Stimulated activated CD4-positive, alpha-beta T cell treated with anti-CD3 and anti-CD28 coated beads, Interleukin-2, amount 100 ng/mL, for 24 hours (primary cell): ENCODE results near the gene CES3.
A peak's percentile ranks its signal among the peaks of the same experiment; 100 is the strongest.
"Not testable (repeated sequence)": the region's sequence is repeated elsewhere in the genome, so short reads cannot be mapped to it uniquely, and the experiment has no call there.

Source experiments
- DNase-seq, 2 donors: peaks; one replicate each; pipeline ENCODE4 v3.0.0-alpha.2; 2020

CES3 gene

DNA sequence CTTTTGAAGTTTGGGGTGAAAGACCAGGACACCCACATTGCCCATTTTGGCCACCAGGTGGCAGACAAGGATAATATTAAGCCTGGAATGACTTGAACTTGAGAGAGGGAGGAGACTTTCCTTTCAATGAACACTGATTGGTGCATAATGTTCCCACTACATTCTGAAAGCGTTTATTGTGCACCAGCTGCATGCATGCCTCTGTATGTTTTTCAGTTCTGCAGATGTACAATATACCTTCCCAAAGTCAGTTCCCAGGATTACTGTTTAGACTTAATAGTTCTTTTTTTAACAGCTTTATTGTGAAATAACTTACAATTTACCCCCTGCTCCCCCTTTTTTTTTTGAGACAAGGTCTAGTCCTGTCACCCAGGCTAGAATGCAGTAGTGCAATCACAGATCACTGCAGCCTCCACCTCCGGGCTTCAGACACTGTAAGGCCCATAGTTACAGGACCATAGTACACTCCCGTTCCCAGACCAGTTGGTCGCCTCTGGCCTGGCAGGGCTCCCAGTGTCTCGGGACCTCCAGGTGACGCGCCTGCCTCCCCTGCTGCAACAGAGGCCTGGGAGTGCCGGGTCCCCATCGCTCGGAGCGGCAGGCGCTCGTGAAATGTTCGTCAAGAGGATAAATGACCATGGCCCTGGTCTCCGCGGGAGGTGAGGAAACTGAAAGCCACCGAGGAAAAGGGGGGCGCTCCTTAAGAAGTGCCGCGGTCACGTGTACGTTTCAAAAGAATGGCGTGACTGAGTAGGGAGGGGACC is 13.6 kb upstream of the CES3 start:
- DNase-seq = peak; percentile 90 to 91

DNA sequence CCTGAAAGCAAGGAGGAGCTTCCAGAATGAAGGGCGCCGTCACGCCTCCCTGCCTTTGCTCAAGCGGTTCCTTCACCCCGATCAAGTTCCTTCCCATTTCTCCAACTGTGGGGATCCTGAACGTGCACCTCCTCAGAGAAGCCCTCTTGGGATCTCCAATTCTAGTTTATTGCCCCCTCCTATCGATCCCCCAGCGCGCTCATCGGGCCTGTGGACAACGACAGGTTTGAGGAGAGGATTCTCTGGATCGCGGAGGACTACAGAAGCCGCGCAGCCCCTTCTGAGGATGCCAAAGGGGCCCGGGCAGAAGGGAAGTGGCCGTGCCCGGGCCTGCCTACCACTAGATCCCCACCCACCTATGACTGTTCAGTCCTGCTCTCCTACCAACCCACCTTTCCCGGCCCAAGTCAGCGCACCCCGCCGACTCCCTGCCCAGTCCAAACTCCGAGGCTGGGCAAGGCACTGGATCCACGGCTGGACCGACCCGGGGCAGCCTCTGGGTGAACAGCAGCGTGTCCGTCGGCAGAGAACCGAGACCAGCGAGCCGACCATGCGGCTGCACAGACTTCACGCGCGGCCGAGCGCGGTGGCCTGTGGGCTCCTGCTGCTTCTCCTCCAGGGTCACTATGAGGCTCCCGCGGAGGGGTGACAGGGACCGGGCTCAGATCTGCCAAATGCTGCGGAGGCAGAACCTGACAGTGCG is 12.8 kb upstream of the CES3 start:
- no peak for DNase-seq

DNA sequence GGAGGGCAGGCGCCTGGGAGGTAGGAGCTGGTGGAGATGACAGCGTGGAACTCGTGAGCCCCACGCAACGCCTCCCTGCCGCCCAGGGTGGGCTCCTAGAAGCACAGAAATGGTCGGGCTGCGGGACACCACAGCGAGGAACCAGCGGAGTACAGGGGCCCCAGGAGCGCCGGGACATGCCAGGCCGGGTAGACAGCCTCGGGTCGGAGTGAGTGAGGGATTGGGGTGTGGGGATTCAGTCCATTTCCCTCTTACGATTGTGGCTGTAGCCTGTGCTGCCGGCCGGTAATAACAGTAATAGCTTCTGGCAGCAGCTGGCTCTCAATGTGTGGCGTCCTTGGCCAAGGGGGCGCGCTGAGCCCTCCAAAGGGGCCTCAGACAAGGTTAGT is 12.2 kb upstream of the CES3 start:
- no peak for DNase-seq

DNA sequence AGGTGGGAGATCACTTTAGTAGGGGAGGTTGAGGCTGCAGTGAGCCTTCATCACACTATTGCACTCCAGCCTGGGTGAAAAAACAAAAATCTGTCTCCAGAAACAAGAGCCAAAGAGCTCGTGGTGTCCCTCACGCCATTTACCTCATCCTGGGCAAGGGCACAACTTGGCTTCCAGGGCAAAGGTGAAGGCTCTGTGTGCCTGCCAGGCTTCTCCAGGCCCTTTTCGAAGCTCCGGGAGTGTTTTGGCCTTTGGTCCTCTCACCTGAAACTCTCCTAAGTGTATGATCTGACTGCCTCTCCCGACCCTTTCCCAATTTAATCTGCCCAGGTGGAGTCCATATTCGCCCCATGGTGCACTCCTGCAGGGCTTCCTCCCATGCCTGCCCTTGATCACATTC is 11.6 kb upstream of the CES3 start:
- no peak for DNase-seq

DNA sequence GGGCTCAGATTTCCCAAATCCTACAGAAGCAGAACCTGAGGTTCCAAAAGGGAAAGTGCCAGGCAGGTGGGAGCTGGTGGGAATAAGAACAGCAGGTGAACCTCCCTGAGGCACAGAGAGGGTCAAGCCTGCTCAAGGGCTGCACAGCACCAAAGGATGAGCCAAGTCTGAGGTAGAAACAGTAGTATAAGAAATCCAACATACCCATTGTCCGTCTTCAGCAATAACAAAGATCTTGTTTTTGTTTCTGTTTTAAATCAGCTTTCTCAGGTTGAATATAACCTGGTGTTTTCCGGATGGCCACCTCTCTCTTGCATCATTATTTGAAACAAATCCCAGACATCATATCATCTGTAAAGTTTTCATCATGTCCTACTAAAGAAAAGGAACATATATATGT is 10.6 kb upstream of the CES3 start:
- DNase-seq = no peak

DNA sequence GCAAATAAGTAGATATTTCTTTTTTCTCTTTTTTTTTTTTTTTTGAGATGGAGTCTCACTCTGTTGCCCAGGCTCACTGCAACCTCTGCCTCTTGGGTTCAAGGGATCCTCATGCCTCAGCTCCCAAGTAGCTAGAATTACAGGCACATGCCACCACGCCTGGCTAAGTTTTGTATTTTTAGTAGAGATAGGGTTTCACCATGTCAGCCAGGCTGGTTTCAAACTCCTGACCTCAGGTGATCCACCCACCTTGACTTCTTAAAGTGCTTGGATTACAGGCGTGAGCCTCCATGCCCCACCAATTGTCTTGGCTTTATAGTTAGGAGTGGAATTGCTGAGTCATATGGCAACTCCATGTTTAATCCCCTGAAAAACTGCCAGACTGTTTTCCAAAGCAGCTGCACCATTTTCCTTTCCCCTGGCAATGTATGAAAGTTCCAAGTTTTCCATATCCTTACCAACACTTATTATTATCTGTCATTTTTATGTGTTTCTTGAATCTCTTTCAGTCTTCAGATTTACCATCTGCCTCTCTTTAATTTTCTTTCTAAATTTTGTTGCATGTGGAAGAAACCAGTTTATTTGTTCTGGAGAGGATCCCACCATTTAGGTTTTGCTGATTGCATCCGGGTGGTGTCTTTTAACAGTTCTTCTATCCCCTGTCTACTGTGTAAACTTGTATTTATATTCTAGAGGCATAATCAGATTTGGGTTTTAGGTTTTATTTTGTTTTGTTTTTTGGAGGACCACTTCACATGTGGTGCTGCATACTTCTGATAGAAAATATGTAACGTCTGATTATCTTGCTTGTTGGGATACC is 9.9 kb upstream of the CES3 start:
- DNase-seq = no peak

DNA sequence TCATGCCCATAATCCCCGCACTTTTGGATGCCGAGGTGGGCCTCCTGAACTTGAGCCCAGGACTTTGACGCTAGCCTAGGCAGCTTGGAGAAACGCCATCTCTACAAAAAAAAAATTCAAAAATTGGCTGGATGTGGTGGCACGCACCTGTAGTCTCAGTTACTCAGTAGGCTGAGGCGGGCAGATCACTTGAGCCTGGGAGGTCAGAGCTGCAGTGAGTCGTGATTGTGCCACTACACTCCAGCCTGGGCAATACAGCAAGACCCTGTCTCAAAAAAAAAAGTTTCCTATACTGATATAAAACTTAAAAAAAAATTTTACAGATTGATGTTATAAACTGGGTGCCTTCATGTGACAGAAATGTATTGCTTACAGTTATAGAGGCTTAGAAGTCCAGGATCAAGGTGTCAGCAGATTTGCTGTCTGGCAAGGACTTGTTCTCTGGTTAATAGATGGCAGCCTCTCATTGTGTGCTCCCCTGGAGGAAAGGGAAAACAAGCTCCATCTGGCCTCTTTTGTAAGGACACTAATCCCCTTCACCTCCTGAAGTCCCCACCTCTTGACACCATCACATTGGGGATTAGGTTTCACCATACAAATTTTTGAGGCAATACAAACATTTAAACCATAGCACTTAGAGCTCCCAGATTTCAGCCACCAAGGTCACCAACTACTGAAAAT is 8.5 kb upstream of the CES3 start:
- no peak for DNase-seq

DNA sequence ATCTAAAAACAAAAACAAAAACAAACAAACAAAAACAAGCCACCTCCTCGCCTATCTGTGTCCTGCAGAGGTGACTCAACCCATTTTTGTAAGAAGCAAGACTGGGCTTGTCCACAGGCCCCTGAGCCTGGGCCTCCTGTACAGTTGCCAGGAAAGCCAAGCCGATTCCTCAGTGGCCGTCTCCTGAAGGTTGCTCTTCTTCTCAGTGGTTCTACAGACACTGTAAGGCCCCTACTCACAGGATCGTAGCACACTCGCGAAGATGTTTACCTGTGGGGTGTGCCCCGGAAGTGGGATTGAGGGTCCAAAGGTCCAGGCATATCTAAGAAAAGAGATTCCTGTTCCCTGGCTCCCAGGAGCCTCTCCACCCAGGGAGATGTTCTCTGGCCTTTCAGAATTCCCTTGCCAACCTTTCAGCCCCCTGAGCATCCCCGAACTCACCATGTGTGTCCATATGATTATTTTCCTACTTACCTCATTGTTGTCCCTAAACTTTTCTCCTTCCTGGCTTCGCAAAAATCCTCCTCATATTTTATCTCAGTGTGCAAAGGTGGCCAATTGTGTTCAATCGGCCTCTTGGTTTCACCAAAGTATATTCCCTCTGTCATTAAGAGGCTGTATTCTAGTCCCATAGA is 7.5 kb upstream of the CES3 start:
- no peak for DNase-seq

DNA sequence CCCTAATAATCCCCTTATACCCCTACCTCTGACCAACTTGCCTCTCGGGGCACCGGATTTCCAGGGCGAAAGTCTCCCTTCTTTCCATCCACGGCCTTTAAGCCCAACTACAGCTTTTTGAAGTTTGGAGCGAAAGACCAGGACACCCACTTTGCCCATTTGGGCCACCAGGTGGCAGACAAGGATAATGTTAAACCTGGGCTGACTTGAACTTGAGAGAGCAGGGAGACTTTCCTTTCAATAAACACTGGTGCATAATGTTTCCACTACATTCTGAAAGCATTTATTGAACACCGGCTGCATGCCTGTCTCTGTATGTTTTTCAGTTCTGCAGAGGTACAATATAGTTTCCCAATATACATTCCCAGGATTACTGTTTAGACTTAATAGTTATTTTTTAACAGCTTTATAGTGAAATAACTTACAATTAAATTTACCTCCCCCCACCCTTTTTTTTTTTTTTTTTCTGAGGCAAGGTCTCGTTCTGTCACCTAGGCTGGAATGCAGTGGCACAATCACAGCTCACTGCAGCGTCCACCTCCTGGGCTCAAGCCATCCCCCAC is 6.9 kb upstream of the CES3 start:
- peak; percentile 83 to 84 for DNase-seq

DNA sequence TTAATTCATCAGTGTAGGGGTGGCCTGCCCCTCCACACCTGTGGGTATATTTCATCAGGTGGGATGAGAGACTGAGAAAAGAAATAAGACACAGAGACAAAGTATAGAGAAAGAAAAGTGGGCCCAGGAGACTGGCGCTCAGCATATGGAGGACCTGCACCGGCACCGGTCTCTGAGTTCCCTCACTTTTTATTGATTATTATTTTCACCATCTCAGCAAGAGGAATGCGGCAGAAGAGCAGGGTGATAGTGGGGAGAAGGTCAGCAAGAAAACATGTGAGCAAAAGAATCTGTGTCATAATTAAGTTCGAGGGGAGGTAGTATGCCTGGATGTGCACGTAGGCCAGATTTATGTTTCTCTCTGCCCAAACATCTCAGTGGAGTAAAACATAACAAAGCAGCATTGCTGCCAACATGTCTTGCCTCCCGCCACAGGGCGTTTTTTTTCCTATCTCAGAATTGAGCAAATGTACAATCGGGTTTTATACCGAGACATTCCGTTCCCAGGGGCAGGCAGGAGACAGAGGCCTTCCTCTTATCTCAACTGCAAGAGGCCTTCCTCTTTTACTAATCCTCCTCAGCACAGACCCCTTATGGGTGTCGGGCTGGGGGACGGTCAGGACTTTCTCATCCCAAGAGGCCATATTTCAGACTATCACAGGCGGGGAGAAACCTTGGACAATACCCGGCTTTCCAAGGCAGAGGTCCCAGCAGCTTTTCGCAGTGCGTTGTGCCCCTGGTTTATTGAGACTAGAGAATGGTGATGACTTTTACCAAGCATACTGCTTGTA is 5.5 kb upstream of the CES3 start:
- not testable (repeated sequence) for DNase-seq

DNA sequence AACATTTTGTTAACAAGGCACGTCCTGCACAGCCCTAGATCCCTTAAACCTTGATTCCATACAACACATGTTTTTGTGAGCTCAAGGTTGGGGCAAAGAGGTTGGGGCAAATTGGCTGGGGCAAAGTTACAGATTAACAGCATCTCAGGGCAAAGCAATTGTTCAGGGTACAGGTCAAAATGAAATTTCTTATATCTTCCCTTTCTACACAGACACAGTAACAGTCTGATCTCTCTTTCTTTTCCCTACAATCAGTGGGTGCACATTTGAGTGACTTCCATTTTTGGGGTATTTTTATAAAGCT is 5.0 kb upstream of the CES3 start:
- not testable (repeated sequence) for DNase-seq

DNA sequence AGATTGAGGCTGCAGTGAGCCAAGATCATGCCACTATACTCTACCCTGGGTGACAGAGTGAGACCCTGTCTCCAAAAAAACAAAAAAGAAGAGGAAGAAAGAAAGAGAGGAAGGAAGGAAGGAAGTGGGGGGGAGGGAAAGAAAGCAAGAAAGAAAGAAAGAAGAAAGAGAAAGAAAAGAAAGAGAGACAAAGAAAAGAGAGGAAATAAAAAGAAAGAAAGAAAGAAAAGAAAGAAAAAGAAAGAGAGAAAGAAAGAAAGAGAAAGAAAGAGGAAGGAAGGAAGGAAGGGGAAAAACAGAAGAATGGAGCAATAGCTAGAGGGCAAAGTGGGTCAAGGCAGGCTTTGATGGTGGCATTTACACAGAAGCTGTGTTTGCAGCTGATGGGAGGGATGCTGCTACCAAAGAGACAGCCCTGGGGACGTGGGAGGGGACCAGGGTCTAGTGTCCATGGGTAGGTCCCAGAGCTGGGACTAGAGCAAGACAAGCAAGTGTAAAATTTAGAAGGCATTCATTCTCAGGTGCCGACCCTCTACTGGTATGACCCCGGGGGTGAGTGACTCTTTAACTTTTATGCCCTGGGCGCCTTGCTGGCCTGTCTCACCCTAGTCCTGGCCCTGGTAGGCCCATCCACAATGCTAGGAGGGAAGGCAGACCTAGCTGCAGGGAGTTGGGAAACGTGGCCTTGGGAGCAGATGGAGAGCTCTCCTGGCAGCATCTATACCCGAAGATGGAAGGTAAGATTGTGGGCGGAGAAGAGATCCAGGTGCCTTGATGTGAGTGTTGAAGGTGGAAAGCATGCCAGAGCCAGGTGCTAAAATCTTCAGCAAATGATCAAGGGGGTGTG is 2.0 kb upstream of the CES3 start:
- DNase-seq = no peak

DNA sequence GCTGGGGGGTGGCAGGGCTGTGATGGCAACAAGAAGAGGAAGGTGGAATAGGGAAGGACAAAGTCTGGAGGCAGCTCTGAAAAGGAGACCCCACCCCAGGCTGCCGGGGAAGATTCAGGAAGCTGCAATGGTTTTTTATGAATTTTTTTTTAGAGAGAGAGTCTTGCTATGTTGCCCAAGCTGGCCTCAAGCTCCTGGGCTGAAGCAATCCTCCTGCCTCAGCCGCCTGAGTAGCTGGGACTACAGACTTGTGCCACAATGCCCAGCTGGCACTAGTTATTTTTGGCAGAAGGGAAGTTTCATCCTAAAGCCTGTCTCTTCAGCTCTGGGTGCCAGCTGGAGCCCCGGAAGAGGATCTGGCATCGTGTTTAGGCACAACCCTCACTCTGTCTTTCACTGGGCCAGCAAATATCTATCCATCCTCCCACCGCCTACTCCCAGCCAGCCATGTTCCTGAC is 1.3 kb upstream of the CES3 start:
- DNase-seq = no peak

DNA sequence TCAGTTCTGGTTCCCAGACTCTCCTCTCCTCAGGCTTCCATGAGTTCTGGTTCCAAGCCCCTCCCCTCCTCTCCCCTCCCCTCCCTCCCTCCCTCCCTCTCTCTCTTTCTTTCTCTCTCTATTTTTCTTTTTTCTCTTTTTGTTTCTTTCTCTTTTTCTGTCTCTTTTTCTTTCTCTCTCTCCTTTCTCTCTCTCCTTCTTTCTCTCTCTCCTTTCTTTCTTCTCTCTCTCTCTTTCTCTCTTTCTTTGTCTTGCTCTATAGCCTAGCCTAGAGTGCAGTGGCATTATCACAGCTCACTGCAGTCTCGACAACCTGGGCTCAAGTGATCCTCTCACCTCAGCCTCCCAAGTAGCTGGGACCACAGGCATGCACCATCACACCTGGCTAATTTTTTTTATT is 796 bp upstream of the CES3 start:
- DNase-seq = no peak

DNA sequence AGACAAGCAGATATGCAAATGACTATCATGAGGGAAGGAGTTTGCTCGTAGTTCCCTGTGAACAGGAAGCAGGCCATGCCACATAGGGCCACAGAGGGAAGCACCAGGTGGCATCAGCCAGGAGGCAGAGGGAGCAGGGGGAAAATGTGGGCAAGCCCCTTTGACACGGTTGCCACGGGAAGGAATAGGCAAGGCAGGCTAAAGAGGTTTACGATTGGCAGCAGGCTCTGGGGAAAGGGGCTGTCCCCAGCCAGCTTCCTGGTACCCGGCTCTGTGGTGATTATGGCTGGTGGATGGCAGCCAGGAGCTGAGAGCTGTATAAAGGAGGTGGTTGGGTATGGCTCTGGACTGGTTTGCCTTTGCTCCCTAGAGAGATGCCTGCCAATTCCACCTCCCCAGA is 848 bp downstream of the CES3 start:
- DNase-seq = no peak

DNA sequence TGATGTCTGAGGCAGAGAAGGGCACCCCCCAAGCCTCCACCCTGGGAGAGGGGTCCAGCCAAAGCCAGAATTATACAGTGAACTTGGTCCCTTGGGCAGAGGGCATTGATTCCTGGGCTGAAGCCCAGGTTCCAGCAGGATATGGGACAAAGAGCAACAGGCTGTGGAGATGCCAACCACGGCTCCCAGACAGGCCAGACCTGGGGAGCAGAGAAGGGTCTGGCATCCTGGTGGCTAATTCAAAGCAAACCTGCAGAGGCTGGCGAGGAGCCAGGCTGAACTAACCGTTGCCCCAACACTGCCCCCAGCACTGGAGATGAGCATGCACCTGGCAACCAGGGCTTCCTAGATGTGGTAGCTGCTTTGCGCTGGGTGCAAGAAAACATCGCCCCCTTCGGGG is 3.0 kb downstream of the CES3 start:
- DNase-seq = no peak

DNA sequence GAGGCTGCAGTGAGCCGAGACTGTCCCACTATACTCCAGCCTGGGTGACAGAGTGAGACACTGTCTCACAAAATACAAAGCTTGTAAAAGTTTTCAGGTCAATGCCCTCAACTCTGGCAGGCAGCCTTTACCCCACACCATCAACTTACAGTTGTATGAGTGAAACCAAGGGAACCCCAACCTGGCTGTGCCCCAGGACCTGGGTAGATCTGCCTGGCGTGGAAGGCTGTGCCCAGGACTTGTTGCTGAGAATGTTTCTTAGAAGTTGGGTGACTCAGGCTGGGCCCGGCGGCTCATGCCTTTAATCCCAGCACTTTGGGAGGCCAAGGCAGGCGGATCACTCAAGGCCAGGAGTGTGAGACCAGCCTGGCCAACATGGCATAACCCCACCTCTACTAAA is 7.8 kb downstream of the CES3 start:
- DNase-seq = no peak

DNA sequence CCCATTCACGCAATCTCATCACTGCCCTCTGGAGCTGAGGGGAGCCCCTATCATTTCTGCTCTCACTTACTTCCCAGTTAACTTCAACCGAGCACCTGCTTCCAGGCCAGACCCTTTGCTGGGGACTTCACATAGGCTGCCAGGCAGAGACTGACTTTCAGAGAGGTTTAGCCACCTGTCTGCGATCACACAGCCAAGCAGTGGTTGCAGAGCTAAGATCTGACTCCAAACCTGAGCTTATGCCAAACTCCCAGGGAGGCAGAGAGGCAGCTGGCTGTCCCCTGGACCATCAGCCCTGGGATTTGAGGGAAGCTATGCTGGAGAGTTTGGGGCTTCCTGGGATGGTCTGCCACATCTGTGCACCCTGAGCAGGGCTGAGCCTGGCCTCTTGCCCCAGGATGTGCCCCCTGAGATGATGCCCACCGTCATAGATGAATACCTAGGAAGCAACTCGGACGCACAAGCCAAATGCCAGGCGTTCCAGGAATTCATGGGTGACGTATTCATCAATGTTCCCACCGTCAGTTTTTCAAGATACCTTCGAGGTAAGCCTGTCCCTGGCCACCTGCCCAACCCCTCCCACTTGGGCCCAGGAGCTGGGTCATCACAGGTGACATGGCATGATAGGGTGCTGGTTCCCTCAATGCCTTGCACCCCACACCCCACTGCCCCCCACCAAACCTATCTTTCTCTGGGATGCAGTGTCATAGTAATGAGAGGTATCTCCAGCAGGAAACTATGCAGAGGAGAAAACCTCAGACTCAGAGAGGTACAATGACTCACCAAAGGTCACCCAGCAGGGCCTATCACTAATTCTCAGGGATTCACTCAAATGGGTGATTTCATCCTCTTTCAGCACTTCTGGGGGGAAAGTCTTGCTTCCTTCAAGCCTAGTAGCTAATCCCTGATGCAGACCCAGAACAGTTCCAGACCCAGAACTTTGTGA is 10.0 kb downstream of the CES3 start:
- no peak for DNase-seq

DNA sequence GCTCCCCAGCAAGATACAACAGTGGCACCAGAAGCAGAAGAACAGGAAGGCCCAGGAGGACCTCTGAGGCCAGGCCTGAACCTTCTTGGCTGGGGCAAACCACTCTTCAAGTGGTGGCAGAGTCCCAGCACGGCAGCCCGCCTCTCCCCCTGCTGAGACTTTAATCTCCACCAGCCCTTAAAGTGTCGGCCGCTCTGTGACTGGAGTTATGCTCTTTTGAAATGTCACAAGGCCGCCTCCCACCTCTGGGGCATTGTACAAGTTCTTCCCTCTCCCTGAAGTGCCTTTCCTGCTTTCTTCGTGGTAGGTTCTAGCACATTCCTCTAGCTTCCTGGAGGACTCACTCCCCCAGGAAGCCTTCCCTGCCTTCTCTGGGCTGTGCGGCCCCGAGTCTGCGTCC is 11.9 kb downstream of the CES3 start:
- no peak for DNase-seq

DNA sequence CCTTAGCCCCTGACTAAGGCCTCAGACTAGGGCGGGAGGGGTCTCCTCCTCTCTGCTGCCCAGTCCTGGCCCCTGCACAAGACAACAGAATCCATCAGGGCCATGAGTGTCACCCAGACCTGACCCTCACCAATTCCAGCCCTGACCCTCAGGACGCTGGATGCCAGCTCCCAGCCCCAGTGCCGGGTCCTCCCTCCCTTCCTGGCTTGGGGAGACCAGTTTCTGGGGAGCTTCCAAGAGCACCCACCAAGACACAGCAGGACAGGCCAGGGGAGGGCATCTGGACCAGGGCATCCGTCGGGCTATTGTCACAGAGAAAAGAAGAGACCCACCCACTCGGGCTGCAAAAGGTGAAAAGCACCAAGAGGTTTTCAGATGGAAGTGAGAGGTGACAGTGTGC is 12.7 kb downstream of the CES3 start:
- DNase-seq = no peak
